ENCODE measurements around the gene TOMT. TPM values are rescaled to one million over a fixed set of nuclear protein-coding genes. Genes with fewer than 3 reads are reported as not detected.

Gene TOMT
- total and polyA plus RNA-seq, 2 donors (not counting 3 experiments of a cell fraction or from before 2014, with no cell fraction given): not detected

GRCh38 chr11:72081184-72081644, 24.5 kb upstream of the TOMT start:
- Histone ChIP-seq H3K9me1 (replicated peaks; ENCODE audit: control insufficient read depth, extremely low read depth, insufficient read depth, low read length) (no peaks in the 10 kb centered on the region), H3K9me3 (replicated peaks; ENCODE audit: control insufficient read depth, insufficient read depth, low read length) (no peaks in the 10 kb centered on the region), H3K4me3 (replicated peaks in 1 of 3; ENCODE audit: insufficient read depth in 1 of 3, low read depth in 1 of 3, low read length in 3 of 3) (peak overlapping the region in 2 of 3 experiments; percentile 39 to 41), H4K20me1 (replicated peaks; ENCODE audit: control insufficient read depth, extremely low read depth, insufficient read depth, low read length) (no peaks in the 10 kb centered on the region), H3K27ac (ENCODE audit: insufficient read depth, low read depth, low read length) (peak overlapping the region; percentile 94), H3K4me1 (ENCODE audit: control insufficient read depth, extremely low read depth, insufficient read depth, low read length) (peaks cover 28% of the 10 kb centered on the region), H3K4me2 (ENCODE audit: insufficient read depth, low read length) (peak overlapping the region; percentile 19), H2AFZ (ENCODE audit: low read depth, low read length) (peak overlapping the region; percentile 18), H3K27me3 (ENCODE audit: control insufficient read depth in 2 of 2, insufficient read depth in 2 of 2, low read length in 2 of 2) (no peaks in the 10 kb centered on the region), H3K79me2 (ENCODE audit: control insufficient read depth, insufficient read depth, low read length) (peaks cover 37% of the 10 kb centered on the region), H3K9ac (replicated peaks; ENCODE audit: extremely low read depth, insufficient read depth, low read length) (peak overlapping the region; percentile 73), H3K36me3 (ENCODE audit: control insufficient read depth in 2 of 2, extremely low read depth in 1 of 2, insufficient read depth in 2 of 2, low read length in 2 of 2) (no peaks in the 10 kb centered on the region)
- BruUV-seq (replicated peaks): TSS peak; percentile 88
- intact Hi-C loops (cut with micrococcal nuclease): loop anchor here (2.0 kb wide), 1 partner anchor 64 kb away; no protein-coding TSS in a partner anchor
- ChIA-PET POLR2A (no interaction called here), CTCF (interaction anchor here (0.6 to 2.4 kb wide), 7 partner anchors 10 to 155 kb away, joined by 3 to 29 read pairs (median 4); no protein-coding TSS in a partner anchor)
- TF ChIP-seq JUN (IDR thresholded peaks at IDR 0.05; ENCODE audit: borderline replicate concordance, insufficient read depth, insufficient read length, low read depth): no peak
- no peak for TF ChIP-seq POLR2AphosphoS5 (IDR thresholded peaks at IDR 0.05; ENCODE audit: insufficient read depth, low read depth, low read length)
- no peak for TF ChIP-seq POLR2A (IDR thresholded peaks at IDR 0.05; ENCODE audit: low read depth, low read length)
- no peak for TF ChIP-seq GATA2 (IDR thresholded peaks at IDR 0.05; ENCODE audit: insufficient read depth, insufficient read length, low read depth, low read length)
- no peak for TF ChIP-seq CTCF (IDR thresholded peaks at IDR 0.05; ENCODE audit: extremely low read depth in 1 of 2, insufficient read depth in 1 of 2, low read depth in 1 of 2, low read length in 2 of 2)
- TF ChIP-seq MYC (IDR thresholded peaks at IDR 0.05; ENCODE audit: low read depth, low read length): no peak
- FAIRE-seq: no peak
- dilution Hi-C loops (cut with MboI; ENCODE audit: extremely low pct_ligation_motif_present, low sequenced_read_pairs): loop anchor here (10.0 kb wide), 1 partner anchor 56 kb away; no protein-coding TSS in a partner anchor
- no peak for DNase-seq (ENCODE audit: low read depth, low spot score)

Measured in endothelial cell of umbilical vein (primary cell).